ENCODE measurements around the gene UMODL1. TPM values are rescaled to one million over a fixed set of nuclear protein-coding genes. Genes with fewer than 3 reads are reported as not detected.
"Not testable (repeated sequence)": the region's sequence is repeated elsewhere in the genome, so short reads cannot be mapped to it uniquely, and the experiment has no call there.

Gene UMODL1
- total RNA-seq, 3 donors from 2014 or later (not counting 1 experiment from before 2014, with no cell fraction given), result 0.14 to 0.28 TPM; not detected in 1

DNA sequence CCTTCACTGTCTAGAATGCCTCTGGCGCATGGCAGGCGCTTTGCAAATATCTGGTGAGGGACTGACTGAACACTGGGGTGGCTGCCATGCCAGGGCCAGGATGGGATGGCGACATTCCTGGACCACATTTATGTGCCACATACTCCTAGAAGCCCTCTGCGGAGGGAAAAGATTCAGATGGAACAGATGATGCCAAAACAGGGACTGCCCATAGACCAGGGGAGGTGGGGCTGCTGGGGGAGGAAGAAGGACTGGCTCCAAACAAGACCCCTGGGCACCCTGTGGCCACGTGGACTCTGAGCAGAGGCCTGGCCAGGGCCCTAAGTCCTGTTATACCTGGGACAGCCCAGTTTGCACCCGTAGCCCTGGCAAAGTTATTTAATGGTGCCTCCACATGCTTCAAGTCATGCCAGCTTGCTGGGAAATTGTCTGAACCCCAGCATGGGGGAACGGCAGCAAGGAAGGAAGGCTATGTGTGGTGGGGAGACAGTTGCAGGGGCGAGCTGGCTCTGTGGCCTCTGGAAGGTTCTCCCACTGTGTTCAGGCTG, 44.1 kb downstream of the UMODL1 start:
- H3K27me3 ChIP-seq (ENCODE audit: control insufficient read depth, insufficient read depth, low read length), result peaks cover 20% of the 10 kb centered on the region
- no peak overlapping the region for H3K27ac ChIP-seq (ENCODE audit: low read length)
- H3K9me3 ChIP-seq (ENCODE audit: control insufficient read depth, insufficient read depth, low read length), result no peaks in the 10 kb centered on the region
- Mint-ChIP-seq H3K4me3 (no peak overlapping the region), H3K9me3 (no peaks in the 10 kb centered on the region), H3K4me1 (peaks cover 18 to 20% of the 10 kb centered on the region in 2 donors), H3K36me3 (no peaks in the 10 kb centered on the region), H3K27me3 (ENCODE audit: low read depth in 2 of 2) (peaks cover 52 to 71% of the 10 kb centered on the region in 2 donors), H3K27ac (no peak overlapping the region)
- intact Hi-C loops (cut with micrococcal nuclease), result loop anchor here (5.0 to 10.0 kb wide), 2 partner anchors 108 to 500 kb away; no protein-coding TSS in a partner anchor
- ATAC-seq, result no peak
- 84% methylated on average over 8 of the region's 8 CpGs for WGBS (ENCODE audit: insufficient coverage)
- no peak for DNase-seq
- H3K4me1 ChIP-seq (ENCODE audit: control insufficient read depth, insufficient read depth, low read length), result peaks cover 16% of the 10 kb centered on the region
- H3K36me3 ChIP-seq (ENCODE audit: control insufficient read depth, insufficient read depth, low read length), result no peaks in the 10 kb centered on the region
- H3K4me3 ChIP-seq (ENCODE audit: low read length), result no peak overlapping the region
- TF ChIP-seq, protein P1, sequence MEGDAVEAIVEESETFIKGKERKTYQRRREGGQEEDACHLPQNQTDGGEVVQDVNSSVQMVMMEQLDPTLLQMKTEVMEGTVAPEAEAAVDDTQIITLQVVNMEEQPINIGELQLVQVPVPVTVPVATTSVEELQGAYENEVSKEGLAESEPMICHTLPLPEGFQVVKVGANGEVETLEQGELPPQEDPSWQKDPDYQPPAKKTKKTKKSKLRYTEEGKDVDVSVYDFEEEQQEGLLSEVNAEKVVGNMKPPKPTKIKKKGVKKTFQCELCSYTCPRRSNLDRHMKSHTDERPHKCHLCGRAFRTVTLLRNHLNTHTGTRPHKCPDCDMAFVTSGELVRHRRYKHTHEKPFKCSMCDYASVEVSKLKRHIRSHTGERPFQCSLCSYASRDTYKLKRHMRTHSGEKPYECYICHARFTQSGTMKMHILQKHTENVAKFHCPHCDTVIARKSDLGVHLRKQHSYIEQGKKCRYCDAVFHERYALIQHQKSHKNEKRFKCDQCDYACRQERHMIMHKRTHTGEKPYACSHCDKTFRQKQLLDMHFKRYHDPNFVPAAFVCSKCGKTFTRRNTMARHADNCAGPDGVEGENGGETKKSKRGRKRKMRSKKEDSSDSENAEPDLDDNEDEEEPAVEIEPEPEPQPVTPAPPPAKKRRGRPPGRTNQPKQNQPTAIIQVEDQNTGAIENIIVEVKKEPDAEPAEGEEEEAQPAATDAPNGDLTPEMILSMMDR (IDR thresholded peaks at IDR 0.05), result no peak

- not testable (repeated sequence) for H3K36me3 Mint-ChIP-seq; H3K27ac ChIP-seq (ENCODE audit: low read length); H3K36me3 ChIP-seq (ENCODE audit: control insufficient read depth, insufficient read depth, low read length); H3K9me3 Mint-ChIP-seq; H3K4me3 ChIP-seq (ENCODE audit: low read length); DNase-seq; H3K27ac Mint-ChIP-seq; H3K9me3 ChIP-seq (ENCODE audit: control insufficient read depth, insufficient read depth, low read length); H3K4me3 Mint-ChIP-seq; ATAC-seq
- Mint-ChIP-seq H3K27me3 (ENCODE audit: low read depth in 2 of 2) (peaks cover 64 to 85% of the 10 kb centered on the region in 2 donors), H3K4me1 (peaks cover 18 to 20% of the 10 kb centered on the region in 2 donors)
- Histone ChIP-seq H3K27me3 (ENCODE audit: control insufficient read depth, insufficient read depth, low read length) (peaks cover 20% of the 10 kb centered on the region), H3K4me1 (ENCODE audit: control insufficient read depth, insufficient read depth, low read length) (peaks cover 16% of the 10 kb centered on the region)
- 75% methylated on average over 5 of the region's 6 CpGs for WGBS (ENCODE audit: insufficient coverage)
- intact Hi-C loops (cut with micrococcal nuclease), result loop anchor here (5.0 to 10.0 kb wide), 2 partner anchors 109 to 502 kb away; no protein-coding TSS in a partner anchor
These were observed 45.4 kb downstream of the UMODL1 start for GRCh38 chr21:42116551-42116950.

GRCh38 chr21:42117229-42117966, 46.3 kb downstream of the UMODL1 start:
- no peak overlapping the region for H3K4me3 ChIP-seq (ENCODE audit: low read length)
- no peak overlapping the region for H3K27ac ChIP-seq (ENCODE audit: low read length)
- H3K27me3 ChIP-seq (ENCODE audit: control insufficient read depth, insufficient read depth, low read length), result peaks cover 24% of the 10 kb centered on the region
- peaks cover 66 to 82% of the 10 kb centered on the region in 2 donors for H3K27me3 Mint-ChIP-seq (ENCODE audit: low read depth in 2 of 2)
- intact Hi-C loops (cut with micrococcal nuclease), result loop anchor here (1.0 to 10.0 kb wide), 4 partner anchors 110 to 834 kb away; no protein-coding TSS in a partner anchor
- H3K4me1 ChIP-seq (ENCODE audit: control insufficient read depth, insufficient read depth, low read length), result peaks cover 16% of the 10 kb centered on the region
- ATAC-seq, result peak; percentile 76 to 96 (median 90)
- H3K36me3 ChIP-seq (ENCODE audit: control insufficient read depth, insufficient read depth, low read length), result no peaks in the 10 kb centered on the region
- no peaks in the 10 kb centered on the region for H3K9me3 ChIP-seq (ENCODE audit: control insufficient read depth, insufficient read depth, low read length)
- no peak overlapping the region for H3K27ac Mint-ChIP-seq
- H3K36me3 Mint-ChIP-seq, result no peaks in the 10 kb centered on the region
- no peaks in the 10 kb centered on the region for H3K9me3 Mint-ChIP-seq
- H3K4me3 Mint-ChIP-seq, result no peak overlapping the region
- 8% methylated on average over 11 of the region's 15 CpGs for WGBS (ENCODE audit: insufficient coverage)
- DNase-seq, result peak; percentile 67 to 88
- TF ChIP-seq, protein P1 (IDR thresholded peaks at IDR 0.05), result peak; percentile 90
- peaks cover 18 to 20% of the 10 kb centered on the region in 2 donors for H3K4me1 Mint-ChIP-seq
